Ramos (cell line): ENCODE results near the gene FCRL2.
"Not testable (repeated sequence)": the region's sequence is repeated elsewhere in the genome, so short reads cannot be mapped to it uniquely, and the experiment has no call there.

Experiments
- in situ Hi-C: fragments of 300-500 bp; cut with MboI; formaldehyde crosslinking; loops from one replicate; pipeline ENCODE4 v1.14.3; 2022; ENCODE audit warnings: low sequenced_read_pairs; ENCODE audit not compliant: unreplicated experiment

FCRL2 gene

DNA sequence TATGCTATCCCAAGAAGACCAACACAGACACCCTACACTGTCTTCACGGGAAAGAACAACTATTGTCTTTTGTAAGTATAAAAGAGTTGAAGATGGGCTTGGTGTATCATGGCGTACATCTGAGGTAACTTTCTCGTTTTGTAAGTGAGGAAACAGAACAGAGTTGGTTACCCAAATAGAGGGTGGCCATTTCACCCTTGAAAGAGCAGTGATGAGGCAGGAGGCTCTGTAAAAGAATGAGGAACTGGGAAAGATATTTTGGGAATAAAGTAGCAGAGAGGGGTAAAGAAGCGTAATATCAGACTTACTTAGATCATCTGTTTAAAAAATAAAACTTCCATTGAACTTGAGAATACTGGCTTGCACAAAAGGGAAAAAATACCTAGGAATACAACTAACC, 18.9 kb downstream of the FCRL2 start:
- in situ Hi-C loops = no loop called here

DNA sequence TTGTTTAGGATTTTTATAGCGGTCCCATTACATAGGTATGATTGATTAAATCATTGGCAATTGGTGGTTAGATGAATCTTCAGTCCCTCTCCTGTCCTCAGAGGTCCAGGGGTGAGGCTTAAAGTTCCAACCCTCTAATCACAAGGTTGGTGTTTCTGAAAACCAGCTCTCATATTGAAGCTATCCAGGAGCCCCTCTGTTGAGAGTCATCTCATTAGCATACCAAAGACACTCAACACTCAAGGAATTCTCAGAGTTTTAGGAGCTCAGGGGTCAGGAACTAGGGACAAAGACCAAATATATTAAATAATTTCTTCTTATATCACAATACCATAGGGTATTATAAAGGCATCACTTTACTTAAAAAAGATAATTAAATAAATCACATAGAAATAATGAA, 23.3 kb downstream of the FCRL2 start:
- in situ Hi-C loops = no loop called here

DNA sequence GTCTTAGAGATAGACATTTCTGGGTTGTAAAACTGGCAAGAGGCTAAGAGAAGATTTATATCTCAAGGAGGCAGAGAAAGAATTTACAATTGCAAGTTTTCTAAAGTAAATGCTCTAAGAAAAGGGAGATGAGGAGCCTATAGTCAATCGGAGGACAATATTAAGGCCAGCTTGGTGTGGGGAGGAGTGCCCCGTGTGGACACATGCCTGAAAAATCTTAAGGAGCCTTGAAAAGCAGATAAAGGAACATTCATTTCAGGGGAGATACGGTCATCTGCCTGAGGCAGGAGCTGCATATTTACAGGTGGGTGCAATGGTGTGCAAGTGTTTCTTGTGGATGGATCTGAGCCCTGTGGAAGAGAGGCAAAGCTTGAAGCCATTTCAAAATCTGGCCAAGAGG, 25.6 kb downstream of the FCRL2 start:
- in situ Hi-C loops = no loop called here

DNA sequence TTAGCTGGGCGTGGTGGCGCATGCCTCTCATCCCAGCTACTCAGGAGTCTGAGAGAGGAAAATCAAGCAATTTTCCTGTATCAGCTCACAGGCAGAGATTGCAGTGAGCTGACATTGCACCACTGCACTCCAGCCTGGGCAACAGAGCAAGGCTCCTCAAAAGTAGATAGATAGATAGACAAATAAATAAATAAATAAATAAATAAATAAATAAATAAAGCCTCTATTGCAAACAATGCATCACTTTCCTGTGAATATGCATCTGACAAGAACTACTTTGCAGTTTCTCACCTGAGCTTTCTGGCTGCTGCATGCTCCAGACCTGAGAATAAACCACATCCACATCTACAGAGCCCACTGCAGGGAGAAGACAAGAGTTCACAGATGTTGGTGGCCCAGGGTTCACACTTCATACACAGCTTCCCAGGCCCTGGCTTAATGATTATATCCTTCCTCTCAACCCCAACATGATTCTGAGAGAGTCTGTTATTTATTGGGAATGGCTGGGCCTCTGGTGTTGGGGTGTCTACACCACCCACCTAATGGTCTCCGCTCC, 28.6 kb downstream of the FCRL2 start:
- in situ Hi-C loops = no loop called here

DNA sequence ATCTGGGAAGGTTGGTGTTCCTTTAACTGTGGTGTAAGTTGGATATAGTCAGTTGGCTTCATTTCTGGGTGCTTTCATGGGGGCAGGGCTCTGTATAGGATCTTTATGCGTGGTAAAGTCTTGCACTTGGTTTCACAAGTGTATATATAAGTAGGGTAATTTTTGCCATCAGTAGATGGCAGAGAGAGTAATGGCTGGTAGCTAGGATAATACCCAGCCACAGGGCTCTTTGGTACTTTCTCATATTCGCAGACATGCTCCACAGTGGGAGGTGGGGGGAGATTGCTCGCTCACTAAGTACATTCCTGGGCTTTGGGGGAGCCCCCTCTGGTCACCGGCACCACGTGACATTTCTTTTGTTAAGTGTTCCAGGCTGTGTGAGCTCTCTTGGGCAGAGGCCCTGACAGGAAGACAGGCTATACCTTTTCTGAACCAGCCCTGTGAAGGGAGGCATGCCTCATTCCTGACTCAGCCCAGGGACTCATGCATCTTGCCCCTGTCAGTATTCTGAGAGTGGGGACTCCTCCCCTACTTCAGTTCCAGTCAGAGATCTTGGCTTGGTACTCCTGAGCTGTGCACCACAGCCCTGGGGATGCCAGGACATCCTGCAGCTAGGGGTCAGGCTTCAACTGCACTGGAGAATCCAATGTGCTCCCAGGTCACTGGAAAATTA, 37.6 kb downstream of the FCRL2 start:
- in situ Hi-C loops = no loop called here

DNA sequence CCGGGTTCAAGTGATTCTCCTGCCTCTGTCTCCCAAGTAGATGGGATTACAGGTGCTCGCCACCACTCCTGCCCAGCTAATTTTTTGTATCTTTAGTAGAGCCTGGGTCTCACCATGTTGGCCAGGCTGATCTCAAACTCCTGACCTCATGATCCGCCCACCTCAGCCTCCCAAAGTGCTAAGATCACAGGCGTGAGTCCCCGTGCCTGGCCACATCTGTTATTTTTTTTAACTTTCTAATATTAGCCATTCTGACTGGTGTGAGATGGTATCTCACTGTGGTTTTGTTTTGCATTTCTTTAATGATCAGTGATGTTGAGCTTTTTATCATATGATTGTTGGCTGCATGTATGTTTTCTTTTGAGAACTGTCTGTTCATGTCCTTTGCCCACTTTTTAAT, 40.9 kb downstream of the FCRL2 start:
- in situ Hi-C loops = not testable (repeated sequence)

DNA sequence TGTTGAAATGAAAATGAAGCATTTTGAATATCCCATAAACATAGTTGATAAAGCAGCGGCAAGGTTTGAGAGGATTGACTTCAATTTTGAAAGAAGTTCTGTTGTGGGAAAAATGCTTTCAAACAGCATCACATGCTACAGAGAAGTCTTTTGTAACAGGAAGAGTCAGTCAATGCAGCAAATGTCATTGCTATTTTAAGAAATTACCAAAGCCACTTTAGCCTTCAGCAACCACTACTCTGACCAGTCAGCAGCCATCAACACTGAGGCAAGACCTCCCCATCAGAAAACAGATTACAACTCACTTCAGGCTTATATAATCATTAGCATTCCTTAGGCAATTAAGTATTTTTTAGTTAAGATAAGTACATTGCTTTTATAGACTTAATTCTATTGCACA, 42.6 kb downstream of the FCRL2 start:
- in situ Hi-C loops = no loop called here

DNA sequence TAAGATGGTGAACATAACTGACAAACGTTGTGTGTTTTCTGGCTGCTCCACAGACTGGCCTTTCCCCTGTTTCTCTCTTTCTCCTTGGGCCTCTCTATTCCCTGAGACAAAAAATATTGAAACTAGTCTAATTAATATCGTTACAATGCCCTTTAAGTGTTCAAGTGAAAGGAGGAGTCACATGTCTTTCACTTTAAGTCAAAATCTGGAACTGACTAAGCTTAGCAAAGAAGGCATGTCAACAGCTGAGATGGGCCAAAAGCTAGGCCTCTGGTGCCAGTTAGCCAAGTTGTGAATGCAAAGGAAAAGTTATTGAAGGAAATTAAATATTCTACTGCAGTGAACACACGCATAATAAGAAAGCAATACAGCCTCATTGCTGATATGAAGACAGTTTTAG, 44.2 kb downstream of the FCRL2 start:
- in situ Hi-C loops = no loop called here

DNA sequence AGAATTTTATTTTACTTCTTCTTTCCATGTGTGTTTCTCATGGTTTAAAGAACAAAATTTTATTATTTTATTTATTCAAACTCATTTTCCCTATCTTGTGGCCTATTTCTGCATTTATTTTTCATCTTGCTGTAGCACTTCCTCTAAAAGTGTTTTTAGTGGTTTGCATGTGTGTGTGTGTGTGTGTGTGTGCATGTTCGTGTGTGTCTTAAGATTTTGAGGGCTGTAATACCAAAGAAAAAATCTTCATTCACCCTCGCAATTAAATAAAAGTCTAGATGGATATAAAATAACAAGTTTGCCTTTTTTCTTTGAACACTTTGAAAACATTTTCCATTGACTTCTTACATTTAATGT, 51.7 kb downstream of the FCRL2 start:
- in situ Hi-C loops = no loop called here

DNA sequence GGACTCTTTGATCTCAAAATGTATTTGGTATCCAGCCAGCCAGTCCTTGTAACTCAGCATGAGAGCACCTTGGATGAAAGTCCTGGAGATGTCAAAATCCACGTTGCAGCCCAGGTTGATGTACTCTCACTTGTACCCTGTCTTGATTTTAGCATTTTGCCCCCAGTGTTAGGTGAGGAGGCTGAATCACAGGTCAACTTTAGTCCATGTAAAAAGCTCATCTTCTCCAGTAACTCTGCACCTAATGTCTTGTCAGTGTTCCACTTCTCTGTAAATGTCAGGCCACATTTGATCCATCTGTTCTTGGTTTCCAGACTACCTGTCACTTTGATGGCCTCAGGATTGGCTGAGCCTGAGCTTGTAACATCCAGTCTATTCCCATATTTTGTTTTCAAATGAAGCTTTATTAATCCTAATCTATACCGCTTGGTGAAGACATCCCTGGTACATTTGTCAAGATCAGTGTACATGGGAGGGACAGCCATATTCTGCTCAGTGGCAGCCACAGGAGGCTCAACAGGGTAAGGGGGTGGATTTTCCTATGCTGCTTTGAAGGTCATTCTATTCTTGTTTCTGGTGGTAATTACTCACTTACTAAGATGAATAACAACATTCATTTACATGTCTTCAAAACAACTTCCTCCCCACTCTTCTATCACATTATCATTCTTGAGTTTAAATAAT, 52.3 kb downstream of the FCRL2 start:
- in situ Hi-C loops = no loop called here

DNA sequence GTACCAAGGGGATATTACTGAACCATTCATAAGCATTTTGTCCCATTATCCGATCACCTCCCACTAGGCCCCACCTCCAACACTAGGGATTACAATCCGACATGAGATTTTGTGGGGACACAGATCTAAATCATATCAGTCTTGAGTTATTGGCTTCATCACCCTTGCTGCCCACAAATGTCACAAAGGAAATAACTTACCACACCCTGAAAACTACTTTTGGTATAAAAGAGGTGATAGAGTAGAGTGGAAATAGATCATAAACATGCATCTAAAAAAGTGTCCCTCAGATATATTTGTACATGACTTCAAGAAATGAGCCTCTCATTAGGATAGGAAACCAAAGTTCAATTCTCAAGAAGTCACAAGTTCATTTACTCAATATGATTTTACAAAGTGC, 53.8 kb downstream of the FCRL2 start:
- in situ Hi-C loops = no loop called here

DNA sequence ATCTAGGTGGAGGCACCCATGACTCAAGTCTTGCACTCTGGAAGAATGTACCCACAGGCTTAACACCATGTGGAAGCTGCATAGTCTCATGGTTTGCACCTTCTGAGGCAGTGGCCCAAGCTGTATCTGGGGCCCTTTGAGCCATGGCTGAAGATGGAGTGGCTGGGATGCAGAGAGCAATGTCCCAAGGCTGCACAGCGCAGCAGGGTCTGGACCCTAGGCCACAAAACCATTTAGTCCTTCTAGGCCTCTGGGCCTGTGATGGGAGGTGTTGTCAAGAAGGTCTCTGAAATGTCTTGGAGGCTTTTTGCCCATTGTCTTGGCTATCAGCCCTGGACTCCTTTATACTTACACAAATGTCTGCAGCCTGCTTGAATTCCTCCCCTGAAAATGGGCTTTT, 54.9 kb downstream of the FCRL2 start:
- in situ Hi-C loops = no loop called here

DNA sequence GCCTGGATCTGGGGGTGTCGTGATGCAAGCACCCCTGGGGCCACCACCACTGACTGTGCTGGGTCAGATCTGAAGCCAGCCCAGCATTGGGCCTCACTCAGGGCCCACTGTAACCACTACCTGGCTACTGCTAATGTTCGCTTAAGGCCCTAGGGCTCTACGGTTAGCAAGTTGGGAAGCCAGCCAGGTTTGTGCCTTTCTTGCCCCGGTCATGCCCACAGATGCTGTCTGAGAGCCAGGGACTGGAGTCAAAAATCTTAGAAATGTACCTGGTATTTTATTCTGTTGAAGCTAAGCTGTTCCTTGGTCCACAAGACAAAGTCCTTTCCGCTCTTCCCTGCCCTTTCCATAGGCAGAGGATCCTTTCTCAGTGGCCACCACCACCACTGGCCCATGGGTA, 61.2 kb downstream of the FCRL2 start:
- in situ Hi-C loops = no loop called here

DNA sequence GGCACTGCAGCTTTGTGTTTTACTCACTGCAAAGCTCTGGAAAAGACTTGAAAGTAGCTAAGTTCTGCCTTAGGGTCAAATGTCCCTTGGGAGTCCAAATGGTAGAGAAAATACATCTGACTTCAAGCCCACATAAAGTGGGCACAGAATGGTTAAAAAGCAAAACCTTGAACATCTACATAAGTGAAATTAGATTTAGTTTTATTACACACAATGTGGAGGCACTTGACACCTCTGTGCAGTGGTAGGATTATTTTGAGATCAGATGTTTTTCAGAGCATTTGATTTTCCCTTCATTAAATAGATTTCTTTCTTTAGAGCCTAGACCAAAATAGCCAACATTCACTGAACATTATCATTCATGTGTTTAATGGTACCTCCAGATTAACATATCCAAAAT, 65.1 kb downstream of the FCRL2 start:
- in situ Hi-C loops = no loop called here

DNA sequence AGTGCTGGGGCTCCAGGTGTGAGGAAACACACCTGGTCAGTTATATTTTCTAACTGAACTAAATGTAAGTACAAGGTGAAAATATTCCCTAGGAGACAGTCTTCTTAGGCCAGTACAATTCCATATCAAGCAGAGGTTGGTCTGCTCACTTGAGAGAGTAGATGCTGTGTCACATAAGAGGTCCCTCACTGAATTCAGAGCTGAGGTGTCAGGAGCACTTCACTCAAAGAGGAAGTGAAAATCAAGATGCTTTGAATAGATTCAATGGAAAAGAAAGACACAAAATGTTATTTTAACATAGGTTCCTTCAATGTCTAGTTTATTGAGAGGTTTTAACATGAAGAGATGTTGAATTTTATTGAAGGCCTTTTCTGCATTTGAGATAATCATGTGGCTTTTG, 72.1 kb downstream of the FCRL2 start:
- in situ Hi-C loops = no loop called here

DNA sequence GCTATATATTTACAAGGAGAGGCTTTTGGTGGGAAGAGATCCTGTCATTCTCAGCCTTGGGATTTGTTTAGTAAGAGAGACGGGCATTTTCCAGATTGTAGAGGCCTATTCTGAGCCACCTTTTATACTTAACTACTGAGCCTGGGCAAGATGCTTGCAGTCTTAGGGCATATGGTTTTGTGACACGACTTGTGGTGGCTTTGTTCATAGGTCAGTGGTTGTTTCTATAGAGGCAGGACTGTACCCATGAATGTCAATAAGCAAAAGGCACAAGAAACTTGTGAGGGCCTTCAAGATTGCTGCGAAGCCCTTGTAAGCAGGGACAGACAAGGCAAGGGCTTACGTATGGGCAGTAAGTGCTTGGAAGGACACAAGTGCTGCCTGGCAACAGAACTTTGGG, 73.0 kb downstream of the FCRL2 start:
- in situ Hi-C loops = no loop called here

DNA sequence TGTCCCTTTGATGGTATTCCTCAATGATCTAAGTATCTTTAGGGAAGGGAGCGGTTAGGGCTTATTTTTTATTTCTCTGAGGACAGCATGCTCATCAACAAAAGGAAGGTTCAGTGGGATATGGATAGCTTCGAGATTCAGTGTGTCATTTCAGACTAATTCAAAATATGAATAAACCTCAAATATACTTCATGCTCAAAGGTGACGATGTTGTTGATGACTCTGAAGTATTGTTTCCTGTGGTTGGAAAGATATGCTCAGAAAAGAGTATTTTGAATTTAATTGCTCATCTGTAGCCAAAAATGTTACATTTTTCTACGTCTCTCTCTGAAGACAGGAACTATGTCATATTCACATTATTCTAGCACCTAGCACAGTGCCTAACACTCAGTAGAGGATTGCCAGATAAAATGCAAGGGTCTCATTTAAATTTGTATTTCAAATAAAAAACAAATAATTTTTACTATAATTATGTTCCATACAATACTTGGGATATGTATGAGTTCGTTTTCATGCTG, 74.6 kb downstream of the FCRL2 start:
- in situ Hi-C loops = no loop called here

DNA sequence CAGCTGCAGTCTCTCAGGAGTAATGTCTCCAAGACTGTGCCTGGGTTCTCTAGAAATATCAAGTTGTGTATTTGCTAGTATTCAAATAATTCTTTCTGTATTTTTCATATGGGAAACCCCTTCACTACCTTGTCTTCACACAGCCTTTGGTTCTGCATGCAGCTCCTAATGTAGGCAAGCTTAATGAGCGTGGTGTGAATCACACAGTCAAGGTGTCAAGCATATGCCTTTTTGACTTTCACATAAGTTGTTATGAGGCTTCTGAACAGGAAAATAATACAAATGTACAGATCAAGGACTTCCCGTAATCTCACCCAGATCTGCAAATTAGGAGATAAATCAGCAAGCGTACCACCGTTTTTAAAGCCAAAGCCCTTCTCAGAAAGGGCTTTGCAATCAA, 76.2 kb downstream of the FCRL2 start, which contains the start of gene FCRL3:
Gene FCRL3 (minus strand): TSS at position 38 of the 400 bp plus-strand sequence. CDS start 280 bp downstream, outside the sequence.
- in situ Hi-C loops = no loop called here

DNA sequence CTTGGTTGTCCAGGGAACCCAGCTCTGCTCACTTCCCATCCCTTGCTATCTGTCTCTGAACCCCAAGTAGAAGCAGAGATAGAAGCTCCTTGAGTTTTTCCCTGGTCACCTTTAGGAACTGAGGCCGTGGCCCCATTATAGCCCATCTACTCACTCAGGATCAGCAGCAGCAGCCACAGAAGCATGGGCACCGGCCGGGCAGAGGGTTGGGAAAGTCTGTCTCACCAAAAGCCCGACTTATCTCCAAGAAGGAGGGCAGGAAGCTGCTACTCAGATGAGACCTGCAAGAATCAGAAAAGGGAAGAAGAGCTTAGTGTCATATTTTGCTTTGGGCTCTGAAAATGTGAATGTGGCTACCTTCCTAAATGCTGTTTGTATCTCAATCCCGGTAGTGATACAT, 76.6 kb downstream of the FCRL2 start:
- in situ Hi-C loops = no loop called here

DNA sequence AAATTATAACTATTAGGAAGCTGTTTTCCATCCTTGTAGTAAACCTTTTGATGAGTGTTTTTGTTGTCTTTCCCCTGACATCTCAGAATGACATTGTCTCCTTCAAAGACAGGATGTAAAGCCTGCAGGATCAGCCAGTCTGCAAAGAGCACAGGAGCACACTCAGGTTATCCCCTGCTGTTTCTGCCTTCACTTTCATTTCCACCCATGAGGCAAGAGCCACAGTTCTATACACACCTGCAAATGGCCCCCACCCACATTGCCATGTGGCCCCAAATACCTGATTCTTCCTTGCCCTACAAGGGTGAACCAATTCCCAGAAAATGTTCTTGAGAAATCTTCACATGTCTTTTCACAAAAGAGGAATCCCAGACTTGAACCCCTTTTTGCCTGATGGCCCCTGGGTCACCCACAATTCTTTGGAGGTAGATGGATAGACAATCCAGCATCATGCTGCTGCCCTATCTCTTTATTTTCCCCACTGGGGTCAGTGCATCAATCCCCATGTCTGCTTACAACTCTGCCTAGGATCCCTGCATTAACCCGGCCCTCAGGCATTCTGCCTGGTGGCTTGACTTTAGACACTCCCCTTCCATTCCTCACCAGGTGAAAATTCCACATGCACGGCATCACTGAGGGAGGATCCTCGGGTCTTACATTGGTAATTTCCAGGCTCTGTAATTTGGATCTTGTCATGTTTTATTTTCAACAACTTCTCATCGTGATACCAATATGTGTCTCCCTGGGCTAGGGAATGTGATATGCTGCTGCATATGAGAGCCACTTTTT, 79.0 kb downstream of the FCRL2 start:
- in situ Hi-C loops = no loop called here
